DMS153 treated with DMSO at 0.1 percent for 48 hours (cell line): ENCODE data around the gene AGTRAP.

Source experiments
- DNase-seq: peaks from one replicate; lab custom pipeline; 2025; ENCODE audit not compliant: unreplicated experiment; lab: John Stamatoyannopoulos, UW

AGTRAP gene

GRCh38 chr1:11761285-11761684 is 25.3 kb downstream of the AGTRAP start:
- DNase-seq: no peak

- DNase-seq: no peak
These were observed 26.1 kb downstream of the AGTRAP start, which contains the start of gene C1orf167 for GRCh38 chr1:11761988-11762406. C1orf167 (plus strand) TSS chr1:11762193; CDS start chr1:11764401, 2,208 bp downstream.

DNA sequence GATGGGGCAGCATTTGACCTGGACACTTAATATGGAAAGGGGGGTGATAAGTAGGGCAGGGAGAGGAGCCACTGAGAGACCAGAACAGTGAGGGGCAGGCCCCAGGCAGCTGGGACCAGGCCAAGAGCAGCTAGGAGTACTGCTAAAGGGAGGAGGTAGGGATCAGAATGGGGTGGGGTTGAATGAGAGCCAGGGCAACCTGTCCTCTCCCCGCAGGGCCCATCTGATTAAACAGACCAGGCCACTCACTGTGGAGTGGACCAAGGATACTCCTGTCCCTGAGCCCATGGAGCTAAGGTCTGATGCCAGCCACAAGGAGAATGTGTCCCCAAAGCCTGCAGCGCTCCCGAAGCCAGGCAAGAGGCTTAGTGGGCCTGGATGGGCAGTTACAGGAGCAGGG is 28.2 kb downstream of the AGTRAP start:
- DNase-seq: no peak

GRCh38 chr1:11764519-11764918 is 28.6 kb downstream of the AGTRAP start:
- DNase-seq: no peak

DNA sequence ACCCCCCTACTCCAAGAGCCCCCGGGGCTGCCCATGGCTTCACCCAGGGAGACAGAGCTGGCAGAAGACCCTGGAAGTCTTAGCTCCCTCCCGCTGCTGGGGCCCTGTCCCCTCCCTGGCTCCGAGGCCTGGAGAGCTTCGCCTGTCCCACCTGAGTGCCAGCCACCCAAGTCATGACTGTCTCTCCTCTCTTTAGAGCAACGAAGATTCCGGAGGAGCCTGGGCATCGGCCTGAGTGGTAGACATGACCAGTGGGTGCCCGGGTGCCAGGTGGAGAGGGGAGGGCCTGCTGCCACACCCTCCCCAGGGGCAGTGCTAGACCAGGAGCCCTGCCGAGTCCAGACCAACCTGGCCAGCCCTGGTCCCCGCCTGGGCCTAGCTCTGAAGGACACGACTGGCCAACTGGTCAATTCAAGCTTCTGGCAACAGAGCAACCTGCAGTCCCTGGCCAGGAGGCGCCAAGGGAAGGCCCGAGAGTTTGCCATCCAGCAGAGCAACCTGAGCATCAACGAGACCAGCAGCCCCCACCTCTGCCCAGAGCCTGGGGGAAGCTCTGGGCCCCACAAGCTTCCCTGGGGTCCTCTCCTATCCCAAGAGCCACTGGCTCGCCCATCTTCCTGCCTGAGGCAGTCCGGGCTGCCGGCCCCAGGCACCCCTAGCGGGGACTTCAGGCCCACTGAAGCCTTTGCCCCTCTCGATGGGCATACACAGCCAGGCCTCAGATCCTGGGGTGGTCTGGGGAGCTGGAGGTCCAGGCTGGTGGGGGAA is 29.9 kb downstream of the AGTRAP start:
- DNase-seq: no peak

GRCh38 chr1:11766429-11766776 is 30.5 kb downstream of the AGTRAP start:
- DNase-seq: no peak

- DNase-seq: no peak
These were observed 32.2 kb downstream of the AGTRAP start for GRCh38 chr1:11767922-11768704.

- DNase-seq: no peak
These were observed 32.9 kb downstream of the AGTRAP start for GRCh38 chr1:11768821-11769220.

DNA sequence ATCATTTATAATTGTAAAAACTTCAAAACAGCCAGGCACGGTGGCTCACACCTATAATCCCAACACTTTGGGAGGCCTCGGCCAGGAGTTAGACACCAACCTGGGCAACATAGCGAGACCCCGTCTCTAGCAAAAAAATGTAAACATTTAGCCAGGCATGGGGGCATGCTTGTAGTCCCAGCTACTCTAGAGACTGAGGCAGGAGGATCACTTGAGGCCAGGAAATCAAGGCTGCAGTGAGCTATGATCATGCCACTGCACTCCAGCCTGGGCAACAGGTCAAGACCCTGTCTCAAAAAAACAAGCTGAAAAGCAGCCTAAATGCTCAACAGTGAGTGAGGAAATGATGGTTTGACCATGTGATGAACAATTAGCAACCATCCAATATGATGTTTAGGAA is 33.3 kb downstream of the AGTRAP start:
- no peak for DNase-seq

GRCh38 chr1:11770011-11770410 is 34.1 kb downstream of the AGTRAP start:
- no peak for DNase-seq

DNA sequence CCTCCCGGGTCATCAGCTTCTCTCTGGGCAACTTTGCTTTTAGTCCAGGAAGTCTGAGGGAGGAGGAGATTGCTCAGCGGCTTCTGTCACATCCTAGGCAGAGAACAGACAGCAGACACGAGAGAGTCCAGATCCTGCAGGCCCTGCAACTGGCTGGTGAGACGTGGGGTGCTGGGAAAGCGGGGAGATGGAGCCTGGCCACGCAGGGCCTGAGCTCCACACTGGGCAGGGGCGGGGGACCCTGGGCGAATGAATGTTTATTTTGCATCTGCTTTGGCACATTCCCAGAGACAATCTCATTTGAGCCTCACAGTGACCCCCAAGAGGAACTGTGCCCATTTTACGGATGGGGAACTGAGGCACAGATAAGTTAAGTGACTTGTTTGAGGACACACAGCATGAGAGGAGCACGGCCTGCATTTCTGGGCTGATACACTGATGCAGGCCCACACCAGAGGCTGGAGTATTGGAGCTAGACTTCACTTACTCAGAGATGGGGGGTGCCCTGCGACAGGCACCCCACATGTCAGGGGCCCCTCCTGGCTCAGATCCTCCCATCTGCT is 35.6 kb downstream of the AGTRAP start:
- no peak for DNase-seq

- DNase-seq: no peak
These were observed 36.5 kb downstream of the AGTRAP start for GRCh38 chr1:11772458-11772857.

GRCh38 chr1:11774753-11775152 is 38.8 kb downstream of the AGTRAP start:
- no peak for DNase-seq

GRCh38 chr1:11777658-11778322 is 41.9 kb downstream of the AGTRAP start:
- DNase-seq: no peak

- DNase-seq: no peak
These were observed 42.4 kb downstream of the AGTRAP start for GRCh38 chr1:11778336-11778735.

- no peak for DNase-seq
These were observed 43.1 kb downstream of the AGTRAP start for GRCh38 chr1:11778844-11779623.

DNA sequence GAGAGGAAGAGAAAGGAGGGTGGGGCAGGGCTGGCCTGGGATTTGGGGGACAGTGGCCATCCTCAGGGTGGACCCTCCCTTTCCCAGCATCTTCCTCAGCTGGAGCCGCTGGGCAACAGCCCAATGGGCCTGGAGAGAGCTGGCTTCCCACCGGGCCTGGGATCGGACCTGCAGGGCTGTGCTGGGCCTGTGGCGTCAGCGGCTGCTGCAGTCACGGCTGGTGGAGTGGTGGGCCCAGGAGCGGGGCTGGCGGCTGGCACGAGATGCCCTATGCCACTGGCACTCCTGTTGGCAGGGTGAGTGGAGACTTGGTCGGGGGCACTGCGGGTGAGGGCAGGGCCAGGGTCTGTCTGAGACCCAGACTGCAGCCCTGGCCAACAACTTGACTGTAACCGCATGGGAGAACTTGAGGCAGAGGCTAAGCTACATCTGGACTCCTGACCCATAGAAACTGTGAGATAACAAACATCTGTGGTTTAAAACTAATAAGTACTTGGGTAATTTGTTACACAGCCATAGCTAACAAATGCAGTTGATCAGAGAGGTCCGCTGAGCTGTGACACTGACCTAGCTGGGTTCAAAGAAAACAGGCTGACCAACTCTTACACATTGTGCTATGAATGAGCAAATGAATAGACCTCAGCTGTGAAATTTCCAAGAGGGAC is 43.9 kb downstream of the AGTRAP start:
- no peak for DNase-seq

DNA sequence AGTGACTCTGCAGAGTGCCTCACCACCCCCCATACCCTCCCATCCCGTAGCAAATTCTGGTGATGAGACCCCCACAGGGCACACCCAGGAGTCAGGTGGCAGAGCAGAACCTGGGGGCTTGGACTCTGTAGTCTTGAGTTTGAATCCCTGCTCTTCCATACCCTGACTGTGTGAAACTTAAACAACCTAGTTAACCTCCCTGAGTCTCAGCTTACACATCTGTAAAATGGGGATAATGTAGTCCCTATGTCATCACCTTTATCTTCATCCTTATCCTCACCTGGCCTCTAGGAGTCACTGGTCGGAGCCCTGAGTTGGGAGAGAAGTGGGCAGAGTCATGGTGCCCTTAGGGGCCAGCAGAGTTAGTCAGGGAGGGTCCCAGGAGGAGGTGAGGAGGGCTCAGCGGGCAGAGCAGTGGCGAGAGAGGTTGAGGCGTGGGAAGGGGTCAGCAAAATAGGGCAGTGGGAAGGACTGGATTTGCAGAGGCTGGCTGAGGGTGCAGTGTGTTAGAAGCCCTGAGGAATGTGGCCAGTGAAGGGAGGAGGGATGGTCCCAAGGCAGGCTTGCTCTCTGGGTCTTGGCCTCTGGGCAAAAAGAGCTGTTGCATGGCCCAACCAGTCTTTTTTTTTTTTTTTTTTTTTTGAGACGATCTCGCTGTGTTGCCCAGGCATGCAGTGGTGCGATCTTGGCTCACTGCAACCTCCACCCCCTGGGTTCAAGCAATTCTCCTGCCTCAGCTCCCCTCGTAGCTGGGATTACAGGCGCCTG is 44.6 kb downstream of the AGTRAP start:
- no peak for DNase-seq

DNA sequence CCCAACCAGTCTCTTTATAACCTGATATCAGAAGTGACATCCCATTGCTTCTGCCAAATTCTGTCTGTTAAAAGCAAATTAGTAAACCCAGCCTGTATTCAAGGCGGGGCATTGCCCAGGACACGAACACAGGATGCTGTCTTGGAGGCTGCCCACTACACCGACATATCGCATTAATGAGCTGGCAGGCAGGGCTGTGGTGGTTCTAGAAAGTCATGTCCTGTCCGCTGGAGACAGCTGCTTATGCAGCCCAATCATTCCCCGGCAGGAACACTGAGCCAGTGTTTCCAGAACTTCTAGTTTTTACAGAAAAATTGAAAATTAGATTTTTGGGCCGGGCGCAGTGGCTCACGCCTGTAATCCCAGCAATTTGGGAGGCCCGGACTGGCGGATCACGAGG is 45.4 kb downstream of the AGTRAP start:
- no peak for DNase-seq
